NK-92 (cell line): ENCODE results near the gene CYFIP1.

Experiments used
- DNase-seq: peaks from one replicate; lab custom pipeline; 2025; ENCODE audit not compliant: unreplicated experiment; lab: John Stamatoyannopoulos, UW

Gene CYFIP1

DNA sequence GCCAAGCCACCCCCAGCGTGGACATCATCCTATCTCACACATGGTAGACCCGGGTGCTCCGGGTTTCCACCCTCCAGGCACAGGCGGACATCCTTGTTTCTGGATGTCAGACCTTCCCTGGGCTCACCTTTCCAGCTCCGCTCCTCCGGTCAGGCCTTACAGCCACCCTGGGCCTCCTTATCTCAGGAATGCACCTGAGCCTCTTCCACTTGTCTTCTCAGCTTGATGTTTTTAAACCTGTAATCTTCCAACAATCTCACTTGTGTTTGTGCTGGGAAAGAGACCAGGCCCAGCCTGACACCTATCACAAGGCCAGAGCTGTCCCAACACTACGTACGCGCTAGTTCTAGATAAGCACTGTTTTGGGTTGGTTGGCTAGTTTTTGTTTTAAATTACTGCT, 87.8 kb downstream of the CYFIP1 start:
- DNase-seq: no peak

GRCh38 chr15:22891426-22892210, 88.5 kb downstream of the CYFIP1 start:
- DNase-seq: no peak

DNA sequence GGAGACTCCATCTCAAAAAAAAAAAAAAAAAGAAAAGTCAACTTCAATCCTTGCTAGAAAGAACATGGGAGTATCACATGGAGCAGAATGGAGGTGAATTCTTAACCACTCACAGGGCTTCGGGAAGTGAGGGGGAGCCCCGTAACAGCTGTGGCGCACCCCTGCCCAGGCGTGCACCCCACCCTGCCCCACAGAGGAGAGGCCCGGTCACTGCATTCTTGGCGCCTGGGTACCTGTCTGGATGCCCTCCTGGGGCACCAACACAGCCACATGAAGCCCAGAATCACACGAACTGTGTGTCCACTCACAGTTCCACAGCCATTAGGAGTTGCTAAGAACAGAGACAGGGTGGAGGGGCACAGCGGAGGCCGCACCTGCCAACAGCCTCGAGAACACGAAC, 89.9 kb downstream of the CYFIP1 start:
- DNase-seq: no peak

GRCh38 chr15:22889146-22889818, 90.9 kb downstream of the CYFIP1 start:
- DNase-seq: no peak

DNA sequence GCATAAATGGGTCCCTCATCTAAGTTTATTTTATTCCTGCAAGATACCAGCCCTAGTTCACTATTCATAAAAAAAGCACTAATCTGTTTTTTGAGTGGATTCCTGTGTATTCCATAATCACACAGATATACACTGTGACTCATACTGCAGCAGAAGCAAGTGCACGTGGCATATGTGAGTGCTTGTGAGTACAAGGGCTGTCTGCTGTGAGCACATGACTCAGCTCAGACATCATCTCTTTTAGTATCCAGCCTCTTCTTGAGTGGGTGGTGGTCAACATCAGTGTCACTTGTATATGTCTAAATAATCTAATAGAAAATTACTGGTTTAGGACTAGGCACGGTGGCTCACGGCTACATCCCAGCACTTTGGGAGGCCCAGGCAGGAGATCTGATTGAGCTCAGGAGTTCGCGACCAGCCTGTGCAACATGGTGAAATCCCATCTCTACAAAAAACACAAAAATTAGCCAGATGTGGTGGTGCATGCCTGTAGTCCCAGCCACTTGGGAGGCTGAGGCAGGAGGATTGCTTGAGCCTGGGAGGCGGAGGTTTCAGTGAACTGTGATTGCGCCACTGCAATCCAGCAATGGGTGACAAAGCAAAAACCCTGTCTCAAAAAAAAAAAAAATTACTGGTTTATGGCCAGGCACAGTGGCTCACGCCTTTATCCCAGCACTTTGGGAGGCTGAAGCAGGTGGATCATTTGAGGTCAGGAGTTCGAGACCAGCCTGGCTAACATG, 91.9 kb downstream of the CYFIP1 start:
- DNase-seq: no peak

- DNase-seq: no peak
Measured at GRCh38 chr15:22887157-22887951, 92.8 kb downstream of the CYFIP1 start.

DNA sequence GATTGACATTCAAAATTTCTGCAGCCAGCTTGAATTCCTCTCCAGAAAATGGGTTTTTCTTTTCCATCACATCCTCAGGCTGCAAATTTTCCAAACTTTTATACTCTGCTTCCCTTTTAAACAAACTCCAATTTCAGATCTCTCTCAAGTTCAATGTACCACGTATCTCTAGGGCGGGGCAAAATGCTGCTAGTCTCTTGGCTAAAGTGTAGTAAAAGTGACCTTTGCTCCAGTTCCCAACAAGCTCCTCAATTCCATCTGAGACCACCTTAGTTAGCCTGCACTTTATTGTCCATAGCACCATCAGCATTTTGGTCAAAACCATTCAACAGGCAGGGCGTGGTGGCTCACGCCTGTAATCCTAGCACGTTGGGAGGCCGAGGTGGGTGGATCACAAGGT, 95.0 kb downstream of the CYFIP1 start:
- no peak for DNase-seq

DNA sequence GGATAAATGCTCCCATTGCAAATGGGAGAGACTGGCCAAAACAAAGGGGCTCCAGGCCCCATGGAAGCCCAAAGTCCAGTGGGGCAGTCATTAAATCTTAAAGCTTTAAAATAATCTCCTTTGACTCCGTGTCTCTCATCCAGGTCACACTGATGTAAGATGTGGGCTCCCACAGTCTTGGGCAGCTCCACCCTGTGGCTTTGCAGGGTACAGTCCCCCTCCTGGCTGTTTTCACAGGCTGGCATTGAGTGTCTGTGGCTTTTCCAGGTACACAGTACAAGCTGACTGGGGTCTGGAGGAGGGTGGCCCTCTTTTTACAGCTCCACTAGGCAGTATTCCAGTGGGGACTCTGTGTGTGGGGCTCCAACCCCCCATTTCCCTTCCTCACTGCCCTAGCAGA, 95.8 kb downstream of the CYFIP1 start:
- DNase-seq: no peak

GRCh38 chr15:22883196-22883595, 97.0 kb downstream of the CYFIP1 start:
- DNase-seq: no peak

DNA sequence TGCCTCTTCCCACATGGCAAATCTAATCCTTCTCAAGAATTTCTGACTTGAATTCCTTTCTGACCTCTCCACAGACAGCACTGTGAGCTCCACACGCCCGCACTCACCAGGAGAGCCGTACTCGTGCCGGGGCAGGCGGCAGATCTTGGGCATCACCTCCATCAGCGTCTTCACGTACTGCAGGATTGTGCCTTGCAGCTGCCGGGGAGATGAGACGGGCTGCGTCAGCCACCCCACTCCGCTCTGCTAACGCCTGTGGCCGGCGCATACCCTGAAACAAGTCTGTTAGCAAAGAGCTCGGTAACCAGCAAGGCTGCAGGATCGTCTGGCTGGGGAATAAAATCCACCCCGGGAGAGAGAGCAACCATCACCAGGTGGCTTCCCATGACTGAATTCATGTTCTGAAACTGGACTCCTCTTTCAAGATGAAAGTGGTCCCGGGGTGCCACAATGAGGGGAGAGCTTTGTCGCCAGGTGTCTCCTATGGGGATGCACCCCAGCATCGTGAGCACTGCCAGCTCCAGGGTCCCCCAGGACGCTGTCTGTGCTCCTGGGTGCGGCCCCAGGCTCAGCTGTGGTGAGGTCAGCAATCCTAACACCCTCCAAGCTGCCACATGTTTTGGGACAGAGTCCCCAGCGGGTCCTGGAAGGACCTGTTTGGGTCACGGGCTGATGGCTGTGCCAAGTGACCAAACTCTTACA, 98.3 kb downstream of the CYFIP1 start:
- DNase-seq: no peak

- no peak for DNase-seq
Measured at GRCh38 chr15:22880981-22881738, 99.0 kb downstream of the CYFIP1 start.

GRCh38 chr15:22880068-22880980, 99.8 kb downstream of the CYFIP1 start:
- DNase-seq: no peak

DNA sequence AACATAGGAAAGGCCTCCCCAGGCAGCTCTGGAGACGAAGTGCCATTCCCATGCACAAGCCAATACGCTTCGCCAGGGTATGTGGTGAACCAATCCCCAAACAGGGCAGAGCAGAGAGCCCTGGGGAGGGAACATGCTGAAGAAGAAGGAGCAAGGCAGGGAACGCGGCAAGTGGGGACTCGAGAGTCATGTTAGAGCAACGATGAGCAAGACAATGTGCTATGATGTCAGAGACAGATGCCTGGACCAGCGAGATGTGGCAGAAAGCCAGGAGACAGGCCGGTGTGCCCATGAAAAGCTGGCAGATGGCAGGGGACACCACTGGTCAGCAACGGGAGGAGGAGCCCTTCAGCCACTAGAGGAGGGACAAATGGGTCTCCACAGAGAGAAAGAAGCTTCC, 102.1 kb downstream of the CYFIP1 start:
- no peak for DNase-seq

GRCh38 chr15:22877607-22878006, 102.6 kb downstream of the CYFIP1 start:
- no peak for DNase-seq

GRCh38 chr15:22877117-22877516, 103.1 kb downstream of the CYFIP1 start:
- DNase-seq: no peak

- DNase-seq: no peak
Measured at GRCh38 chr15:22874966-22875365, 105.2 kb downstream of the CYFIP1 start.

GRCh38 chr15:22874256-22874655, 105.9 kb downstream of the CYFIP1 start:
- DNase-seq: no peak

- DNase-seq: no peak
Measured at GRCh38 chr15:22873841-22874240, 106.3 kb downstream of the CYFIP1 start.
